B cell (primary cell): Measurements from ENCODE around the gene BABAM1. TPM values are rescaled to one million over a fixed set of nuclear protein-coding genes. Genes with fewer than 3 reads are reported as not detected.

Experiments used
- ATAC-seq: fragments of 200-7000 bp; cut with Tn5 transposase; one replicate; pipeline ENCODE4 v1.10.0; 2021; ENCODE audit warnings: low read depth, mild to moderate bottlenecking, moderate number of reproducible peaks, moderate library complexity
- CTCF ChIA-PET: fragments of 350-600 bp; sonication (Branson Sonifier 250); formaldehyde crosslinking; loops from one replicate; lab custom pipeline; 2021; ENCODE audit warnings: antibody characterized with exemption, inconsistent platforms; lab: Charles Lee
- POLR2A ChIA-PET: fragments of 350-600 bp; sonication (Branson Sonifier 250); formaldehyde crosslinking; loops from one replicate; lab custom pipeline; 2021; ENCODE audit warnings: antibody characterized with exemption; lab: Charles Lee
- DNase-seq: peaks from one replicate; pipeline ENCODE4 v3.0.0; 2013
- H2AFZ ChIP-seq: 2 replicates; pipeline ENCODE4 v1.6.1; 2012; ENCODE audit warnings: mild to moderate bottlenecking, low read depth, low read length; ENCODE audit not compliant: insufficient read depth, poor library complexity, severe bottlenecking
- H3K27ac ChIP-seq, 2 donors: 1 replicate in 1 of 2; 2 replicates in 1 of 2; pipeline ENCODE4 v1.5.1; 2012 to 2013; ENCODE audit warnings: low read length in 2 of 2, mild to moderate bottlenecking in 2 of 2, moderate library complexity in 1 of 2
- H3K27me3 ChIP-seq, 4 experiments: fragments of 200-600 bp in 1 of 4; sonication (generic) in 1 of 4; replicated peaks in 1 of 4; 1 replicate in 2 of 4; 2 replicates in 2 of 4; pipeline versions ENCODE4 v1.6.1 to v1.7.0; 2013 to 2016; ENCODE audit warnings: low read length in 3 of 4, mild to moderate bottlenecking in 2 of 4, mixed read lengths in 1 of 4, moderate library complexity in 1 of 4; ENCODE audit not compliant: insufficient read depth in 4 of 4, control insufficient read depth in 3 of 4; ENCODE audit errors: control extremely low read depth in 1 of 4
- H3K36me3 ChIP-seq, 2 experiments: replicated peaks in 1 of 2; 1 replicate in 1 of 2; 2 replicates in 1 of 2; pipeline versions ENCODE4 v1.6.1 to v1.7.1; 2013; ENCODE audit warnings: low read length in 1 of 2; ENCODE audit not compliant: insufficient read depth in 2 of 2, control insufficient read depth in 1 of 2; ENCODE audit errors: control extremely low read depth in 1 of 2, extremely low read depth in 1 of 2
- H3K4me1 ChIP-seq, 2 donors: fragments of 200-600 bp in 1 of 2; sonication (generic) in 1 of 2; 1 replicate in 1 of 2; 2 replicates in 1 of 2; pipeline versions ENCODE4 v1.5.1 to v1.6.1; 2013 to 2017; ENCODE audit warnings: low read length in 2 of 2; ENCODE audit not compliant: control insufficient read depth in 2 of 2, insufficient read depth in 2 of 2
- H3K4me2 ChIP-seq: replicated peaks from 2 replicates; pipeline ENCODE3; 2012; ENCODE audit warnings: mild to moderate bottlenecking, low read depth, low read length; ENCODE audit not compliant: poor library complexity, severe bottlenecking
- H3K4me3 ChIP-seq, 5 experiments: fragments of 200-600 bp in 1 of 5; sonication (generic) in 1 of 5; 1 replicate in 3 of 5; 2 replicates in 2 of 5; pipeline versions ENCODE4 v1.5.1 to v1.7.0; 2011 to 2016; ENCODE audit warnings: low read length in 4 of 5, mild to moderate bottlenecking in 4 of 5, low read depth in 2 of 5, control low read depth in 1 of 5, moderate library complexity in 1 of 5; ENCODE audit not compliant: insufficient read depth in 1 of 5; ENCODE audit errors: control extremely low read depth in 1 of 5, extremely low read depth in 1 of 5
- H3K79me2 ChIP-seq: fragments of 200-600 bp; sonication (generic); one replicate; pipeline ENCODE4 v1.6.0; 2016; ENCODE audit warnings: low read length; ENCODE audit not compliant: control insufficient read depth, insufficient read depth
- H3K9ac ChIP-seq: fragments of 200-600 bp; sonication (generic); 2 replicates; pipeline ENCODE4 v1.6.1; 2017; ENCODE audit warnings: mild to moderate bottlenecking, low read length, moderate library complexity
- H3K9me3 ChIP-seq, 3 donors: one replicate each; pipeline versions ENCODE4 v1.6.1 to v1.7.1; 2013; ENCODE audit warnings: low read length in 2 of 3; ENCODE audit not compliant: control insufficient read depth in 2 of 3, insufficient read depth in 1 of 3; ENCODE audit errors: control extremely low read depth in 1 of 3
- H4K20me1 ChIP-seq: 2 replicates; pipeline ENCODE4 v1.6.0; 2012; ENCODE audit warnings: mild to moderate bottlenecking, low read length; ENCODE audit not compliant: insufficient read depth, control insufficient read depth, poor library complexity, severe bottlenecking
- H3K27ac Mint-ChIP-seq: one replicate; pipeline ENCODE4 v1.8.0; 2021; ENCODE audit warnings: mixed read lengths
- H3K27me3 Mint-ChIP-seq: one replicate; pipeline ENCODE4 v1.8.0; 2021; ENCODE audit warnings: mixed read lengths
- H3K4me1 Mint-ChIP-seq: one replicate; pipeline ENCODE4 v1.8.0; 2021; ENCODE audit warnings: mixed read lengths
- H3K4me3 Mint-ChIP-seq: one replicate; pipeline ENCODE4 v1.8.0; 2021; ENCODE audit warnings: mixed read lengths
- H3K9me3 Mint-ChIP-seq: one replicate; pipeline ENCODE4 v1.8.0; 2022; ENCODE audit warnings: mixed read lengths; ENCODE audit not compliant: insufficient read depth
- CTCF ChIP-seq: fragments of 200-600 bp; IDR thresholded peaks from one replicate; pipeline ENCODE4 v1.8.0; 2022; ENCODE audit warnings: antibody characterized with exemption, mild to moderate bottlenecking
- EZH2 ChIP-seq: IDR thresholded peaks from 2 replicates; pipeline ENCODE4 v1.6.1; 2012; ENCODE audit warnings: borderline replicate concordance, low read depth, mild to moderate bottlenecking, moderate library complexity, low read length; ENCODE audit not compliant: insufficient read depth, poor library complexity, severe bottlenecking
- WGBS: methylation state at CpG from one replicate; pipeline ENCODE4 v1.1.5; 2013; ENCODE audit warnings: missing lambda C conversion rate; ENCODE audit not compliant: insufficient coverage; 5-methylcytosine and 5-hydroxymethylcytosine counted together
- intact Hi-C: fragments of 100-400 bp; cut with micrococcal nuclease; formaldehyde crosslinking; loops from one replicate; pipeline ENCODE4 v1.10.0; 2022
- polyA plus RNA-seq: library from polyadenylated mRNA; depleted of rRNA; stranded (reverse); fragments of >200 nt; gene quantifications from 2 replicates; pipeline ENCODE4 v1.2.3, GENCODE V29; 2012
- total RNA-seq, 2 donors: library from RNA; stranded (reverse); fragments of 120-200 nt in 1 of 2; gene quantifications; 1 replicate in 1 of 2; 2 replicates in 1 of 2; pipeline versions ENCODE4 v1.2.3 to v1.2.4, GENCODE V29; 2013 to 2022

Gene BABAM1
- total and polyA plus RNA-seq, 2 donors (not counting 1 experiment from before 2014, with no cell fraction given) = 105 to 129 TPM

GRCh38 chr19:17237747-17238706, 29.2 kb upstream of the BABAM1 start:
- Histone ChIP-seq H3K9ac (no peak overlapping the region), H3K9me3 (peaks cover 0 to 5% (median 0%) of the 10 kb centered on the region in 3 donors), H4K20me1 (no peaks in the 10 kb centered on the region), H3K4me3 (no peak overlapping the region), H3K36me3 (no peaks in the 10 kb centered on the region), H3K4me2 (no peak overlapping the region), H3K4me1 (peaks cover 8 to 19% of the 10 kb centered on the region in 2 donors), H3K27ac (no peak overlapping the region), H3K79me2 (peaks cover 7% of the 10 kb centered on the region), H3K27me3 (no peaks in the 10 kb centered on the region), H2AFZ (no peak overlapping the region)
- no peak for ATAC-seq
- Mint-ChIP-seq H3K4me1 (peaks cover 15% of the 10 kb centered on the region), H3K4me3 (peak overlapping the region; percentile 37), H3K27ac (no peak overlapping the region), H3K27me3 (no peaks in the 10 kb centered on the region), H3K9me3 (no peaks in the 10 kb centered on the region)
- DNase-seq = no peak
- intact Hi-C loops = no loop called here
- no peak for TF ChIP-seq EZH2
- TF ChIP-seq CTCF = no peak
- WGBS = 100% methylated on average over 7 of the region's 13 CpGs
- ChIA-PET POLR2A (interaction anchor here (0.5 to 1.1 kb wide), 3 partner anchors 12 to 283 kb away, joined by 3 read pairs; partner anchors contain the start of gene OCEL1), CTCF (interaction anchor here (0.8 to 1.5 kb wide), 3 partner anchors 22 to 54 kb away, joined by 3 to 5 read pairs (median 5); no protein-coding TSS in a partner anchor)
